HTERT RPE-1 (cell line): ENCODE results near the gene SERPINB6.
"Not testable (repeated sequence)": the region's sequence is repeated elsewhere in the genome, so short reads cannot be mapped to it uniquely, and the experiment has no call there.

ENCODE experiments used
- in situ Hi-C: fragments of 300-500 bp; cut with MboI; formaldehyde crosslinking; loops from 4 replicates; pipeline ENCODE4 v1.14.3; 2020; ENCODE audit warnings: low sequenced_read_pairs

SERPINB6 gene

DNA sequence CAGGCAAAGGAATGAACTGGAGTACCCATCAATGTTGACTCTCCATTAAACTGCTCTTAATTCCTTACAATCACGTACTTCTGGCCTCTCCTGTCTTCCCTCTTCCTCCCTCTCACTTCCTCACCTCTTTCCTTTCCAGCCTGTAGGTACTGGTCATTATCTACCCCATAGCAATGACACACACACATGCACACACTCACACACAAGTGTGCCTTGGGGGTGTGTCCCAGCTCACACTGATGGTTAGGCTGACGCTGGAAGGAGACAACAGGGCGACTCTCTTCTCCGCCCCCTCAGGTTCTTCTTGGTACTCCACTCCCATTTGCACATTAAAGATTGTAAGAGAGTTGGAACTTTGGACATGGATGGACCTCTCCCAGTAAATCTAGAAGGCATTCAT is 54.3 kb downstream of the SERPINB6 start:
- in situ Hi-C loops = no loop called here

DNA sequence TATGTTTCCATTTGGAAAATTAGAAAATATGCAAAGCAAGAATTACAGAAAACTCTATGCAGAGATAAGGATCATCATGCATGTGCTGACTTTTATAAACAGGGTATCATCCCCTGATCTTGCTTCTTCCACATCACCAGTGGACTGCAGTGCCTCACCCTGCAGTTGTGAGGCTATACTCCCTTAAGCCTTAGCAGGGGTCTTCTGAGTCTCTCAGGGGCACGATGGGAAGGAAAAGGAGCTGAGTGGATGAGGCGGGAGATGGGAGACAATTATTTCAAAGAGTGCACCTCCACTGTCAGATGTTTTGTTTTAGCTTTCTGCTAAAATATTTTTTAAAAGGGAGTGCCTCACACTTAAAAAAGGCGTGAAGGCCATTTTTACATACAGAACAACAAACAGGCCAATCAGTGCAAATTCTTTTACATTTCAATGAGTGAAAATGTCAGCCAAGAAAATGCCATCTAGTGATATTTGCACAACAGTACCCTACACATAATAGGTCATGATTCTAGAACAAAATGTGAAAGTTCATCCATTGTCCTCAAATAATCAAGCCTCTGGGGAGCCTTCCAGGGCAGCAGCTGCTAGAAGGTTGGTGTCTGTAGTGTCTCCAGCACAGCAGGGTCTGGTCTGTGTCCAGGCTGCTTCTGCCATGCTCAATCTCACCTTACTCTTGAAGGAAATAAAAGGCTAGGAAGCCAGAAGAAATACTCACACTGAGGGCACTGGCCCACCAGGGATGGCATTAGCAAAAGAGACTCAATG is 55.0 kb downstream of the SERPINB6 start:
- in situ Hi-C loops = no loop called here

DNA sequence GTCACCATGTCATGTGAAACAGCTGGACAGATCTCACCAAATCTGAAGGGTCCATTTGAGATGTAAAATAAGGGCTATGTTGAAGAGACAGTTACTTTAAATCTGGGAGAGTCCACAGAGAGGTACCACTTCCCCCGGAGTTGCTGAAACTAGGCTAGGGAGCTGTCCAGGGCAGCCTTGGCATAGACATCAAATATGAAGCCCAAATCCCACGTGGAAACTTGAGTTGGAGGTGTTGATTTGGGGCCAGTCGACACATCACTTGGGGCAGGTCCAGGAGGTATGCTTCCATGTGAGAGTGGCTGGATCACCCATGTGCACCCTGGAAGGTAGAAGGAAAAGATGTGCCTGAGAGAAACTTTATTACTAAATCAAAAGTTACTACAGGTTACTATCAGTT is 56.2 kb downstream of the SERPINB6 start:
- in situ Hi-C loops = no loop called here

DNA sequence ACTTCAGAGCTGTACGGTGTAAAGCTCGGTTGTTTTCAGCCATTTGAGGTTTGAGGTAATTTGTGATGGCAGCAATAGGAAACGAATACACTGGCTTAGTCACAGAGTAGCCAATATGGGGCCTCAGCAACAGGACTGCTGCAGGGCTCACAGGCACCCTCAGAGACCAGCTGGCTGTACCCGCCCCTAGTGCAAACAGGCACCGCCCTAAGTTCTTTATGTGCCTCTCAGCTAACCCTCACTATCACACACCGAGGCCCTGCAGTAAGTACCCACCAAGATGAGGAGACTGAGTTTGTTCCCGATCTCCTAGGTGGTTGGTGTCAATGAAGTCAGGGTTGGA is 57.1 kb downstream of the SERPINB6 start:
- in situ Hi-C loops = no loop called here

DNA sequence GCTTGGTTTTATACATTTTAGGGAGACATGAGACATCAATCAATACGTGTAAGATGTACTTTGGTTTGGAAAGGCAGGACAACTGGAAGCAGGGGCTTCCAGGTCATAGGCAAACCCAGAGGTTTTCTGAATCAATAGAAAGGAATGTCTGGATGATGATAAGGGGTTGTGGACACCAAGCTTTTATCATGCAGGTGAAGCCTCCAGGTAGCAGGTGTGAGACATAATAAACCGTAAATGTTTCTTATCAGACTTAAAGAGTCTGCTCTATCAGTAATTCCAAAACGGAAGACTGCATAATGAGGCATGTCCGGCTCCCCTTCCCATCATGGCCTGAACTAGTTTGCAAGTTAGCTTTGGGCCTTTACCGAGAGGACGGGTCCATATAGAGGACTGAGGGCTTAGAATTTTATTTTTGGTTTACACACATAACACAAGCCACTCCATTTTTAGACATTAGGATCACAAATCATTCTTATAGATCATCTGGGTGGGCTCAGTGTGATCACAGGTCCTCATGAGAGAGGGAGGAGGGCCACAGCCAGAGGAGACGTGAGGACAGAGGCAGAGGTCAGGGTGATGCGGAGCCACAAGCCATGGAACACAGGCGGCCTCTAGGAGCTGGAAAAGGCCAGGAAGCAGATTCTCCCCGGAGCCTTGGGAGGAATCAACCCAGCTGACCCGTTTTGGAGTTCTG is 57.6 kb downstream of the SERPINB6 start:
- in situ Hi-C loops = no loop called here

DNA sequence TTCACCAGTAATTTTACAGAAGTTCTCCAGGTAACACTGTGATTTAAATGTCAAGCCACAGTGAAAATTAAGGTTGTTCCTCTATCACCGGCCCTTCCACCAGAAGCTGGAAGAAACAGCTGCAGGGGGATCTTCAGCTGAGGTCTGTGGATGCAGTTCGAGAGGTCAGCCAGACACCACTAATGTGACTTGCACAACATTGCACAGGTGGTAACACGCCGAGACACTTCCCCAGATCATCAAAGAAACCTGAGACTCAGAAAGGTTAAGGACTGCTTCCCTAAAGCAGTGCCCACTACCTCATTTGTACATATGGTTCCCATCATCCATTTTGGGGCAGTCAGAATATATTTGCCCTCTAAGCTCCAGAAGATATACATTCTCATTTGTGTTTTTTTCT is 60.2 kb downstream of the SERPINB6 start:
- in situ Hi-C loops = no loop called here

DNA sequence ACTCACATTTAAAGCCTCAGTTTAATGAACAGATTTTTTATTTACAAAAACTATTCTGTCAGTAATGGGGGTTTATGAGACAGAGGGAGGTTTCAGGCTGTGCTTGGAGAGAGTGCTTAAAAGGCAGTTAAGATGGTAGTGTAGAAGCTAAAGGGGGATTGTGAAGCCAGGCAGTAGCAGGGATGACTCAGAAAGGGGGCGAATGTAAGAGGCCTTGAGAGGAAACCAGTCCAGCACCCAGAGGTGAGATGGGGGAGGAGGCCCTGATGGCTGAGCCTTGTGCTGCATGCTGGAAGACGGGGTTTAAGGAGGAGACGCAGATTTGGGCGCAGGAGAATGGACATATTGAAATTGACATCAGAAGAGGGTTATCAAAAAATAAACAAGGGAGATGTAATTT is 61.6 kb downstream of the SERPINB6 start:
- in situ Hi-C loops = no loop called here

DNA sequence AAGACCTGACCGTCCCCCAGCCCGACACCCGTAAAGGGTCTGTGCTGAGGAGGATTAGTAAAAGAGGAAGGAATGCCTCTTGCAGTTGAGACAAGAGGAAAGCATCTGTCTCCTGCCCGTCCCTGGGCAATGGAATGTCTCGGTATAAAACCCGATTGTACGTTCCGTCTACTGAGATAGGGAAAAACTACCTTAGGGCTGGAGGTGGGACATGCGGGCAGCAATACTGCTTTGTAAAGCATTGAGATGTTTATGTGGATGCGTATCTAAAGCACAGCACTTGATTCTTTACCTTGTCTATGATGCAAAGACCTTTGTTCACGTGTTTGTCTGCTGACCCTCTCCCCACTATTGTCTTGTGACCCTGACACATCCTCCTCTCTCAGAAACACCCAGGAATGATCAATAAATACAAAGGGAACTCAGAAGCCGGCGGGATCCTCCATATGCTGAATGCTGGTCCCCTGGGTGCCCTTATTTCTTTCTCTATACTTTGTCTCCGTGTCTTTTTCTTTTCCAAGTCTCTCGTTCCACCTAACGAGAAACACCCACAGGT is 62.2 kb downstream of the SERPINB6 start:
- in situ Hi-C loops = not testable (repeated sequence)

DNA sequence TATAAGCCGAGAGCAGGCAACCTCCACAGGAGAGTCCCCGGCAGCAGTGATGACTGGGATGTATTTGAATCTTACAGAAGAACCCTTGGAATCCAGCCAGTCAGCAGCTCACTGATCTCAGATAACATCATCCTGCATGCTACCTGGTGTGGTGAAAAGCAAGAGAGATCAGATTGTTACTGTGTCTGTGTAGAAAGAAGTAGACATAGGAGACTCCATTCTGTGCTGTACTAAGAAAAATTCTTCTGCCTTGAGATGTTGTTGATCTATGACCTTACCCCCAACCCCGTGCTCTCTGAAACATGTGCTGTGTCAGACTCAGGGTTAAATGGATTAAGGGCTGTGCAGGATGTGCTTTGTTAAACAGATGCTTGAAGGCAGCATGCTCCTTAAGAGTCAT is 62.9 kb downstream of the SERPINB6 start:
- in situ Hi-C loops = not testable (repeated sequence)

DNA sequence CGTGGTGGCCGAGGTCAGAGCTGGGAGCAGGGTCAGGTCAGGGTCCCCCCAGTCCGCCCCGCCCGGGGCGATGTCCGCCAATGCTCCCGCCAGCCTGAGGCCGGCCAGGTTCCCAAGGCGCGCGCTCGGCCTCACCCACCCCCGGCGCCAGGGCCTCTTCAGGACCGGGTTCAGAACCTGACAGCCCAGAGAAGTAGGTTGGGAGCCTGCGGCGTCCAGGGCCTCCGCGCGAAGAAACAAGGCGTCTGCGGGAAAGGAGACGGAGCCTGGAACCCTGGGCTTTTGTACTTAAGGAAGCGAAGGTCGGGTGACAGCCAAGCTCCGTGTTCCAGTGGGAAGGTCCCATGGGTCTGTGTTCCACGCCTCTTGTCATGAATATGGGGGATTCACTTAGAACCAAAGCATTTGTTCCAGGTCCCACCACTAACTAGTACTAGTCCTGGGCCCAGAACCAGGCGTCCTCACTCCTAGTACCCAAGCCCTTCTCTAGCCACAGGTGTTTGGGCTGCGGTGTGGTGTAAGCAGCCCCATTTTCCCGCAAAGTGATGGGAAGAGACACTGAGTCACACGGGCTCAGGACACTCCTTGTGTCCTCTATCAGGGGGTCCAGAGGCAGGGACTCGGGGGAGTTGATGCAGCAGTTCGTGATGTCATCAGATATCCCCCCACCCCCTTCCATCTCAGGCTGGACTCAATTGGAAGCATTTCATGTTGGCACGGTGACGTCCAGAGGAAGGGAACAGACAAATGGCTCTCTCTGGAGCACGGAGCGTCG is 67.8 kb downstream of the SERPINB6 start:
- in situ Hi-C loops = not testable (repeated sequence)

DNA sequence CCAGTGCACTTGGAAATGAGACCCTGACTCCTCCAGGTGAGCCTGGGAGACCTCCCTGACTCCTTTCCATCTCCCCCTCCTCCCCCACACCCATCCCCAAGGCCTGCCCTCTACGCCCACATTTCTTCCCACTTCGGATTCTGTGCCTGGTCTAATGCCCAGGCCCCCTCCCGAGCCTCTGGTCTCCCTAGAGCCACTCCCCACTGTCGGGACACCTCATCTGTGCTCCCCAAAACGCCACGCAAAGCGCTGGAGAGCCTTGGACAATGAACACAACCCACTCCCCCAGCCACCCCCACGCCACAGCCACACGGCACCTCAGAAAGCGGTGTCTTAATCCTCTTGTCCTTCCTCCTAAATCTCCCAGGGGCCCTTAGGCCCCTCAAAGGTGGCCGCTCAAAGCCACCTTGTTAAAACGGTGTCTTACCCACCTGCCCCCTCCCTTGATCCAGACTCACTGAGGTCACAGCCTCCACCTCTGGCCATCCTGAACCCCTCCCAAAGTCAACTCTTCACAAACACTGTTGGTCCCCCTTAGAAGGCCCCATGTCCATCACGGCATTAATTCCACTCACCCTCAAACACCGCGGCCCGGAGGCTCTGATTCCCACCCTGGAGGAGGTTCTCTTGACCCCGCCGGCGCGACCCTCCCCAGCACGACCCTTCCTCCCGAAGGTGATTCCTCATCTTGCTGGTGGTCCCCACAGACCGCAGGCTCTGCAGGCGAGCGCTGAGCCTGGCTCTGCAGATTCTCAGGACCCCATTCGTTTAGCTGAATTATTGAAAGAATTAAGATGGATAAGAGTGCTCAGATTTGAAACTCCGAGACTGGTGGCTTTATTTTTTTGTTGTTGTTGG is 69.5 kb downstream of the SERPINB6 start:
- in situ Hi-C loops = not testable (repeated sequence)

DNA sequence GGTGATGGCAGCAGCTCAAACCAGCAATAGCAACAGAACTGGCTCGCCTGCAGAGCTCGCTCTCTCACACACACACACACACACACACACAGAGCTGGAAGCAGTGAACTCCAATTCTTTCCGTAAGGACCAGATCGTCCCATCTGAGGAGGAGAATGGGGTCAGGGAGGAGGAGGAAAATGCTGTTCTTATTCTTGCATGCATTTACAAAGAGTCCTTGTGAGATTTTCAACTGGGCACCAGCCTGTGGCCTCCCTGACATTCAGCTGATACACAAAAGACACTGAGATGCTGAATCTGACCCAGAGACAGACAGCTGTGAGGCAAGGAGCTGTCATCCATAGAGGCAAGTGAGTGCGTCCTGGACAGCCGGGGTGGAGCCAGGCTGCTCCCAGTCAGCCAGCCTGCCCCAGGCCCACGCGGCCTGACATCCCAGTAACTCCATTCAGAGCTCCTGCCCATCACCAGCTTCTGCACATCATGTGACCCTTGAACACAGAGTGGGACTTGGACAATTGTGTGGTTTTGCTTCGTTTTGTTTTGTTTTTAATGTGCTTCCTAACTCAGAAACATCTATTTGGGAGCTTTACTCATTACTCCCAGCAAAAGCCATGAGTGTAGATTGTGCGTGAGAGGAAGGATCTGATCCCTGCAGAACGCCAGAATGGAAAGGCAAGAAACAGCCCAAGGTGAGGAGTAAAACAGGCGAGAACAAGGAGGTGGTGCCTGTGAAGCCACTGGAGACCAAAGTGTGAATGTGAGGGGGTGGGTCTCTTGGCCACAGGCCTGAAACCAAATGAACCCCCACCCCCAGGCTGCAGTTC is 70.3 kb downstream of the SERPINB6 start:
- in situ Hi-C loops = no loop called here

DNA sequence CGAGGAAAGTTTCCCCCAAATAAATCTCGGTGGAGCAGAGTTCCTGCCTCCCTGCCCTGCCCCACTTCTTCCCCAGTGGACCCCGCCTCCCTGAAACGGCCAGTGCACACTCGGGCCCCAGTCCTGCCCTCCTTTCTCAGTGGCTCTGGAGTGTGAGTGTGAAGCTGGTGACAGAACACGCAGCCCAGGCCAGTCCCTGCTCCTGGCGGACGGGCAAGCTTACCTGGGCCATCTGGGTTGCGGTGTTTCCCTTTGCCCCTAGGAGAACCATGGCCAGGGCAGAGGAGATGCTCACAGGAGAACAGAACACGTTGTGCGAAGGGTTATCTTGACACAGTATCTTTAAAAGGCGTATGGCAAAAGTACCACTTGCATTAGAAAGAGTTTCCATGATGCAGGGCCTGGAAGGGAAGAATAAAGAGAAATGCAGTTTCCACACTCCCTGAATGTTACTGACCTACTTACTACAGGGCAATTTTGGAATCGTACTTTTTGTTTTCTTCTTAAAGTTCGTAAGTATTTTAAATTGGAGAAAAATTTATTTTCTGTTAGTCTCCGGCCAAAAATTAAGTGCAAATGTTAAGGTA is 71.1 kb downstream of the SERPINB6 start:
- in situ Hi-C loops = no loop called here

DNA sequence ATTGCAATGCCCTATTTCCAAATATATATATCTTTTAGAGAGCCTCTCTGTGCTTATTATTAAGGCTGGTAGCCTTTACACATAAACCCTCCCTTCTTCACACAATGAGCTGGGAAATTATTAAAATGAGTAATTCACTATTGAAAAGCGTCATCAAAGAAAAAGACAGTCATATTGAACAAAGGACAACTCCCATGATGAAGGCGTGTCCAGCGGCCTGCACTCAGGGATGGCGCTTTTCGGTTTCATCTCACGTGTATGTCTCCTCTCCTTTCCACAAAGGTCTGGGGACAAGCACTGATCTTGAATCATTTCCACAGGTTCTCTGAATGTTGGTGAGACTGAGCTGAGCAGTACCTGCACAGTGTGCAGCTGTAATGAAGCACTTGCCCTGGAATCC is 71.8 kb downstream of the SERPINB6 start:
- in situ Hi-C loops = no loop called here
